ENCODE measurements around the gene SLC25A30.
"Not testable (repeated sequence)": the region's sequence is repeated elsewhere in the genome, so short reads cannot be mapped to it uniquely, and the experiment has no call there.

SLC25A30 gene

DNA sequence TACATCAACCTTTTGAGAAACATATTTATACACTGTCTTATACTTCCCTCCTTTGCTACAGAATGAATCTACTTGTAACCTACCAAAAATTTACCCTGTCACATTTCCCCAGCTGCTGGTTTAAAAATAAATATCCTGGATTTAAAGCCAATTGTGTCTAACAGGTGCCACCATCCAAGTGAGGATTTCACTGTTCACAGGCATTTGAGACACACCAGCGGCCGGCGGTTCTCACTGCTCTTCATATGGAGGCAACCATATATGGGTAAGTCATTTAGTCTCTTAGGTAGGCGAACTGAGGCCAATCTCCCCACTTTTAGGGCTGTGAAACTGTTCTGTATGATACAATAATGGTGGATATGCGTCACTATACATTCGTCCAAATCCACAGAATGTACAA, 26.2 kb downstream of the SLC25A30 start:
- DNase-seq (ENCODE audit: low read depth, low spot score): no peak

GRCh38 chr13:45391128-45391527, 27.0 kb downstream of the SLC25A30 start:
- DNase-seq (ENCODE audit: low read depth, low spot score): not testable (repeated sequence)

GRCh38 chr13:45390348-45390747, 27.8 kb downstream of the SLC25A30 start:
- not testable (repeated sequence) for DNase-seq (ENCODE audit: low read depth, low spot score)

DNA sequence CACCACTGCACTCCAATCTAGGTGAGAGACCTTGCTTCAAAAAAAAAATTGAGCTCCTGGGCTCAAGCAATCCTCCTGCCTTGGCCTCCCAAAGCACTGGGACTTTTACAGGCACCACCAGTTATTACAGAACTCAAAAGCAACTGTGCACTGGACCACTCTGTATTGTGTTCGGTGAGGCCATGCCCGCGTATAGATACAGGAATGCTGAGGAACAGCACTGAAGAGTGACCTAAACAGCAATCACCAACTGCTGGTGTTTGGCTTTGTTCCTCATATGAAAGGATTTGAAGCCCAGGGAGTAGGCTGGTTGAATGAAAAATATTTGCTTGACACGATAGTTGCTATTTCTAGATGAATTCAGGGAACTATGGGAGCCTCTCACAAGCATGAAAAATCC, 29.5 kb downstream of the SLC25A30 start:
- no peak for DNase-seq (ENCODE audit: low read depth, low spot score)

- not testable (repeated sequence) for DNase-seq (ENCODE audit: low read depth, low spot score)
Observed at GRCh38 chr13:45386892-45387575, 31.1 kb downstream of the SLC25A30 start.

- no peak for DNase-seq (ENCODE audit: low read depth, low spot score)
Observed at GRCh38 chr13:45385907-45386553, 32.1 kb downstream of the SLC25A30 start.

DNA sequence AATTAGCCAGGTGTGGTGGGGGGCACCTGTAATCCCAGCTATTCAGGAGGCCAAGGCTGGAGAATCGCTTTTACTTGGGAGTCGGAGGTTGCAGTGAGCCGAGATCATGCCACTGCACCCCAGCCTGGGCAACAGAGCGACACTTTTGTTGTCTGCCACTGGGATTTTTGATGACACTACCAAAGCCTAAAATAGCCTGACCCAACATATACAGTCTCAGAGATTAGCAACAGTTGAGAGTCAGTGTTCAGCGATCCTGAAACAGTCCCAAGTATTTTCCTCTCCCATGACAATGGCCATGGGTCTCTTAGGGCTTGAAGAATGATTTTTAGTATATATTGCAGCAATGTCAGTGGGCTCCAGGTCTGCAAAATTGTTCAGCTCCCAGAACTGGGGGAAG, 32.9 kb downstream of the SLC25A30 start:
- no peak for DNase-seq (ENCODE audit: low read depth, low spot score)

DNA sequence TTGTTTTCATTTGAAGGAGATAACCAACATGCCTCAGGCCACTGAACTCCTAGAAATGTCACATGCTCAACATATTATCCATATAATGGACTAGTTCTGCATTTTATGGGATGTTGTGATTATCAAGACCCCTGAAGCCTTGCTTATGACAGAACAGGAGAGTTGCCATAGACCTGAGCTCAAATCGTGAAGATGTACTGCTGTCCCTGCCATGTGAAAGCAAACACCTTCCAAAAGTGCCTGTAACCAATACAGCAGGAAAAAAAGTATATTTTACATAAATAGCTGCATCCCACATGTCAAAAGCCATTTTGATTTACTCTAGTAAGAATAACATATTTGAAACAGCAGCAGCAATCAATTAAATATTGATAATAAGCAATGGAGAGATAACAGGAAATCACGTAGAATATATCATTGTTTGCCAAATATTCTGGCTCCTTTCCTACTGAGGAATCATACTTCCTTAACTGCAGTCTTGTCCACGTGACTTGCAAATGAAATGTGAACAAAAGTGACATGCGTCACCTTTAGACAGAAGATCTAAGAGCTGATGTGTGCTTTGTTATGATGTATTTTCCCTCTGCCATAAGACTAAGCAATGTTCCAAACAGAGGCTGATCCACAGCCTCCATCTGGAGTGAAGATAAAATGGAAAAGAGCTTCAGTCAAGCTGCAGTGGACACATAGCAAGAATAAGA, 33.5 kb downstream of the SLC25A30 start:
- DNase-seq (ENCODE audit: low read depth, low spot score): no peak

- not testable (repeated sequence) for DNase-seq (ENCODE audit: low read depth, low spot score)
Observed at GRCh38 chr13:45382739-45383138, 35.4 kb downstream of the SLC25A30 start.

DNA sequence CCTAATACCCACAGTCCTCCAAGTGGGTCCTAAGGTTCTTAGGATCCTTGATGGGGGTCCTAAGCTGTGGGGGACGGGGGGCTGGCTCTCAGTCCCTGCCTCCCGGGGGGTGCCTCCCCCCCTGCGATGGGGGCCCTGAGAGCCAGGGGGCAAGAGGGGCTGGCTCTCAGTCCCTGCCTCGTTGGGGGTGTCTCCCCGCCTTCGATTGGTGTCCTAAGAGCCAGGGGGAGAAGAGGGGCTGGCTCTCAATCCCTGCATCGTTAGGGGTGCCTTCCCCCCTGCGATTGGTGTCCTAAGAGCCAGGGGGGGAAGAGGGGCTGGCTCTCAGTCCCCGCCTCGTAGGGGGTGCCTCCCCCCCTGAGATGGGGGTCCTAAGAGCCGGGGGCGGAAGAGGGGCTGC, 37.0 kb downstream of the SLC25A30 start:
- DNase-seq (ENCODE audit: low read depth, low spot score): no peak

DNA sequence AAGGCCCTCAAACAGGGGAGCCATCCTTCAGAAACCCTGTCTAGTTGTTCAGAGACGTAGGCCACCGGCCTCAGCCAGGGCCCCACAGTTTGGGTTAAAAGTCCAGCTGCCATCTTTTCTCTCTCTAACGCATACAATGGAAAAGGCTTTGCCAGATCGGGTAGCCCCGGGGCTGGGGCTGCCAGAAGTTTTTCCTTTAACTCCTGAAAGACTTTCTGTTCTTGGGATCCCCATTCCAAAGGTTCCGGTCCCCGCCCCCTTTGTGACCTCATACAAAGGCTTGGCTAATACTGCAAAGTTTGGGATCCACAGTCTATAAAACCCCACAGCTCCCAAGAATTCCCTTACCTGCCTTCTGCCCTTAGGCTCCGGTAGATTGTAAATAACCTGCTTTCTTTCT, 37.5 kb downstream of the SLC25A30 start:
- DNase-seq (ENCODE audit: low read depth, low spot score): not testable (repeated sequence)

GRCh38 chr13:45379516-45379915, 38.7 kb downstream of the SLC25A30 start:
- DNase-seq (ENCODE audit: low read depth, low spot score): not testable (repeated sequence)

GRCh38 chr13:45378786-45379185, 39.4 kb downstream of the SLC25A30 start:
- not testable (repeated sequence) for DNase-seq (ENCODE audit: low read depth, low spot score)

GRCh38 chr13:45377314-45377713, 40.9 kb downstream of the SLC25A30 start:
- not testable (repeated sequence) for DNase-seq (ENCODE audit: low read depth, low spot score)

GRCh38 chr13:45376651-45377050, 41.5 kb downstream of the SLC25A30 start:
- not testable (repeated sequence) for DNase-seq (ENCODE audit: low read depth, low spot score)

GRCh38 chr13:45374917-45375316, 43.3 kb downstream of the SLC25A30 start:
- DNase-seq (ENCODE audit: low read depth, low spot score): no peak

DNA sequence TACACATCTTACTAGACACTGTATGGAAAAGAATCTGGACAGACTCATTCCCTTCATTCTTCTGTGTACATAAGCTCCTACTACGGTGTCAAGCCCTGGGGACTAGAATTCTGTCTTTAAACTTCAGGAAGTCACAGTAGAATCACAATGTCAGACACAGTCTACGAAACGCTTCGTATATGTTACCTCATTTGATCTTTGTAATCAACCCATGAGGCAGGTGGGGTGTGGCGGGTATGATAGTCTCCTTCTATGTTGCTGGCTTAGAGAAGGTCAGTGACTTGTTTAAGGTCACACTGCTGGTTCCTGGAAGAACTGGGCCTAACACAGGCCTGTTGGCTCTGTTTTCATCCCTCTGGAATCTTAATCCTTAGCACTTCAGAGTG, 45.0 kb downstream of the SLC25A30 start:
- DNase-seq (ENCODE audit: low read depth, low spot score): no peak

DNA sequence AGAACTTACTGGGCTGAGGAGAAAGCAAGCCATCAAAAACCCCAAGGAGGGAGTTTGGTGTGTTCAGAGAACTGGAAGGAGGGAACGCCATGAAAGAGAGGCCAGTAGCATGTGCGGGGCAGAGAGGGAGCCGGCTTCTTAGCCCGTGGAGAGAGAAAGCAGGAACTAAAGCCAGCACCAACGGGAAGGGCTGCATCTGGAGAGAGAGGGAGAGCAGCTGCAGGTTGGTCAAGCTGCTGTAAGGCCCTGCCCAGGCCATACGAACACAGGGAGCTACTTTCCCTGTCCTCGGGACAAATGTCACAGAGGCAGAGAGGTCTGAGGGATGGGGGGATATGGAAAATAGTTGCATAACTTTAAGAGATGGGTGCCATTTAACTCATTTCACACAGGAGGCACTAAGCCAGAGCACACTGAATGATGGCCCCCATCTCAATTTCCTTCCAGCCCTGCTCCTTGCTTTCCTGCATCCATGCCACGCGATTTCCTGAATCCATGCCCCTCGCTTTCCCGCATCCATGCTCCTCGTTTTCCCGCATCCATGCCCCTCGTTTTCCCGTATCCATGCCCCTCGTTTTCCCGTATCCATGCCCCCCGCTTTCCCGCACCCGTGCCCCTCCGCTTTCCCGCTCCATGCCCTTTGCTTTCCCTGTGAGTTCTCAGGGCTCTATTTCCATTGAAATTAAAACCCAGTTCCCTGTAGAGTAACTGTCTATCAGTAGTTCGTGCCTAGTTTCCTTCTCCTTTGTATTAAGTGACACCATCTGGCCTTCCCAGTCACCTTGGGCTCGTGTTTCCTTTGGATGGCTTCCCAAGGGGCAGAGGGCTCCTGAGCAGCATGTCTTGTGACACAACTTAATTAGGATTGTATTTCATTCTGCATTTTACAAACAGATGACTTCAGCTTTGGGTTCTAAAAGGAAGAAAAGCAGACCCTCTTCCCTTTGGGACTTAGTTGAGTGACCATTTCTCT, 45.7 kb downstream of the SLC25A30 start:
- no peak for DNase-seq (ENCODE audit: low read depth, low spot score)

DNA sequence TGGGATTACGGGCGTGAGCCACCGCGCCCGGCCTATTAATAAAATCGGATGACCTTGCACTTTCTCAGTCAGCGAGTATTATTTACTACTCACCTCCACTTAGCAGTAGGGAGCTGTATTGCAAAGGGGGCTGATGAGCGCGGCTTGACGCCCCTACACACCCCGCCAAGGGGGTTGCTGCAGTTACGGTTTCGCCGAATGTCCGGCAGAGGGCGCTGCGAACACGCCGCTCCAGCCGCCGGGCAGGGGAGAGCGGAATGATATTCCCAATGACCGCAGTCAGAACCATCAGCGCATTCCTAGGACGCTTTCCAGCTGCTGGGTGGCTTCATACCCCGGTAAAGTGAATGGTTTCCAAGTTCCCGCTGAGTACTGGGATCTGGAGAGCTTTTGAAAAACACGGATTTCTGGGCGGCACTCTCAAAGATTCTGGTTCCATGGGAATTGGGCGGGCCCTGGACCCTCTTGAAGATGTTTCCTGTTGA, 47.2 kb downstream of the SLC25A30 start:
- DNase-seq (ENCODE audit: low read depth, low spot score): peak; percentile 17

DNA sequence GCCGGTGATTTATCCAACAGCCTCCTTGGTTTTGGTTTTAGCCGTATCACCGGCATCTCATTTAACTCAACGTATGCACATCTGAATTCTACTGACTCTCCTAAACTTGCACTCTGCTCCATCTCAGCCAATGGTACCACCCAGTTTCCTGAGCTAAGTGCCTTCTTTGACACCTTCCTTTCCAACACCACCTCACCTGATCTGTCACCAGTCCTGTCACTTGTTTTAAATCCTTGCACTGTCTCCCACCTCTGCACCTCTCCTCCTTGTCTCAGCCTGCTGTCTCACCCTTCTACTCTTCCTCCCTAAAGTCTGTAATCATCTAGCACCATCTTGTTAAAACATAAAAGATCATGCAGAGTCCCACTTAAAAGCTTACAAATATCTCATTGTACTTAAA, 49.1 kb downstream of the SLC25A30 start:
- DNase-seq (ENCODE audit: low read depth, low spot score): no peak

- DNase-seq (ENCODE audit: low read depth, low spot score): no peak
Observed at GRCh38 chr13:45368571-45368970, 49.6 kb downstream of the SLC25A30 start.
